H1 (cell line): ENCODE results near the gene UBE2E1.

ENCODE experiments used
- CEBPB ChIP-seq: IDR thresholded peaks from 2 replicates; pipeline ENCODE4 v1.6.1; 2012; ENCODE audit warnings: low read depth, low read length
- CHD1 ChIP-seq: IDR thresholded peaks from 2 replicates; pipeline ENCODE4 v1.6.1; 2012; ENCODE audit warnings: low read depth, low read length, improper control_type of control experiment
- CHD2 ChIP-seq: IDR thresholded peaks from 2 replicates; pipeline ENCODE4 v1.6.1; 2012; ENCODE audit warnings: low read length, improper control_type of control experiment
- CTCF ChIP-seq, 3 experiments: IDR thresholded peaks; 1 replicate in 2 of 3; 2 replicates in 1 of 3; pipeline versions ENCODE4 v1.5.1 to v1.6.1; 2011; ENCODE audit warnings: low read length in 3 of 3, mild to moderate bottlenecking in 3 of 3, inconsistent platforms in 2 of 3, low read depth in 1 of 3, moderate library complexity in 1 of 3; ENCODE audit not compliant: insufficient read depth in 1 of 3; ENCODE audit errors: control extremely low read depth in 1 of 3
- EP300 ChIP-seq, 2 experiments: IDR thresholded peaks; 1 replicate in 1 of 2; 2 replicates in 1 of 2; pipeline ENCODE4 v1.6.1; 2011 to 2012; ENCODE audit warnings: low read depth in 2 of 2, low read length in 2 of 2, mild to moderate bottlenecking in 2 of 2, borderline replicate concordance in 1 of 2, inconsistent platforms in 1 of 2, moderate library complexity in 1 of 2
- EZH2 ChIP-seq: fragments of 200-600 bp; sonication (generic); IDR thresholded peaks from 2 replicates; pipeline ENCODE4 v1.7.1; 2012; ENCODE audit warnings: low read depth, mild to moderate bottlenecking, moderate library complexity, low read length, inconsistent platforms; ENCODE audit not compliant: severe bottlenecking
- HDAC2 ChIP-seq, 2 experiments: fragments of 300-600 bp in 1 of 2; sonication (generic) in 1 of 2; IDR thresholded peaks; 2 replicates each; pipeline ENCODE4 v1.6.1; 2011 to 2012; ENCODE audit warnings: low read depth in 2 of 2, low read length in 2 of 2, mild to moderate bottlenecking in 2 of 2, moderate library complexity in 2 of 2, borderline replicate concordance in 1 of 2, inconsistent platforms in 1 of 2
- JUN ChIP-seq: IDR thresholded peaks from 2 replicates; pipeline ENCODE4 v1.6.1; 2011; ENCODE audit warnings: low read depth, mild to moderate bottlenecking, improper control_type of control experiment, low read length
- MAFK ChIP-seq: IDR thresholded peaks from 2 replicates; pipeline ENCODE4 v1.6.1; 2012; ENCODE audit warnings: low read depth, mild to moderate bottlenecking, improper control_type of control experiment, low read length
- POLR2A ChIP-seq, 2 experiments: IDR thresholded peaks; 1 replicate in 1 of 2; 2 replicates in 1 of 2; pipeline ENCODE4 v1.6.1; 2011; ENCODE audit warnings: low read depth in 2 of 2, low read length in 2 of 2, mild to moderate bottlenecking in 2 of 2; ENCODE audit errors: control extremely low read depth in 1 of 2
- POLR2AphosphoS5 ChIP-seq: IDR thresholded peaks from 2 replicates; pipeline ENCODE4 v1.6.1; 2011; ENCODE audit warnings: low read depth, low read length
- USF2 ChIP-seq: IDR thresholded peaks from 2 replicates; pipeline ENCODE4 v1.6.1; 2011; ENCODE audit warnings: low read length, improper control_type of control experiment

- no peak for TF ChIP-seq CEBPB
- no peak for TF ChIP-seq MAFK
- TF ChIP-seq CTCF (IDR thresholded peaks at IDR 0.05; ENCODE audit: control extremely low read depth in 1 of 3, insufficient read depth in 1 of 3, low read depth in 1 of 3, low read length in 3 of 3) = no peak
- TF ChIP-seq CHD1 = no peak
- TF ChIP-seq POLR2AphosphoS5 = peak; percentile 55
- peak in 1 of 2 experiments; percentile 64; a peak in 2 of 3 replicates for TF ChIP-seq POLR2A (IDR thresholded peaks at IDR 0.05; ENCODE audit: control extremely low read depth in 1 of 2, low read depth in 2 of 2, low read length in 2 of 2)
- TF ChIP-seq CHD2 = no peak
- no peak for TF ChIP-seq HDAC2 (IDR thresholded peaks at IDR 0.05; ENCODE audit: borderline replicate concordance in 1 of 2, low read depth in 2 of 2, low read length in 2 of 2)
- no peak for TF ChIP-seq JUN
- TF ChIP-seq EZH2 = no peak
- TF ChIP-seq USF2 = no peak
- no peak for TF ChIP-seq EP300 (IDR thresholded peaks at IDR 0.05; ENCODE audit: borderline replicate concordance in 1 of 2, low read depth in 2 of 2, low read length in 2 of 2)
Observed at GRCh38 chr3:23894254-23895061, 88.7 kb downstream of the UBE2E1 start.
